ENCODE data around the gene KRT222.

Gene KRT222

GRCh38 chr17:40663252-40663651, 1.7 kb downstream of the KRT222 start:
- H3K4me3 ChIP-seq (ENCODE audit: low read depth, low read length), result no peak overlapping the region
- no peak for DNase-seq (ENCODE audit: low read depth)

DNA sequence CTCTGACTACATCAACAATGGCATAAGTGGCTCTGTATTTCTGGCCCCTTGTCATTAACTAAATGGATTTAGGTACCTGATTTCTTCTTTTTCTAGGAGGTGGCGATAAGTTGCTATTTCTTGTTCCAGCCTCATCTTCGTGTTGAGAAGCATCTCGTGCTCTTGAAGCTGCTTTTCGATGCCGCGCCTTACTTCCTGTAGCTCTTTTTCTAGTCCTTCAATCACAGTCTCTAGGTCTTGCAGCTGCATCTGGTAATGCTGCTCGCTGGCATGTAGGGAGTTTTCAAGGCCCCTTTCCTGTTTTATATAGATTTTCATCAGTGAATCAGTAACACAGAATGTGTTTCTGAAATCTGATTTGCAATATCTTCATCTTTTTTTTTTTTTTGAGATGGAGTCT, 5.1 kb downstream of the KRT222 start:
- no peak for DNase-seq (ENCODE audit: low read depth)
- H3K4me3 ChIP-seq (ENCODE audit: low read depth, low read length), result no peak overlapping the region

GRCh38 chr17:40658396-40658795, 6.6 kb downstream of the KRT222 start:
- DNase-seq (ENCODE audit: low read depth), result no peak

GRCh38 chr17:40651939-40652338, 13.0 kb downstream of the KRT222 start:
- H3K4me3 ChIP-seq (ENCODE audit: low read depth, low read length), result no peak overlapping the region
- no peak for DNase-seq (ENCODE audit: low read depth)

More at GRCh38 chr17:40658396-40658795, 6.6 kb downstream of the KRT222 start:
- H3K4me3 ChIP-seq (ENCODE audit: low read depth, low read length), result no peak overlapping the region

GRCh38 chr17:40648384-40648968, 16.5 kb downstream of the KRT222 start:
- H3K4me3 ChIP-seq (ENCODE audit: low read depth, low read length), result peak overlapping the region; percentile 87
- DNase-seq (ENCODE audit: low read depth), result no peak

DNA sequence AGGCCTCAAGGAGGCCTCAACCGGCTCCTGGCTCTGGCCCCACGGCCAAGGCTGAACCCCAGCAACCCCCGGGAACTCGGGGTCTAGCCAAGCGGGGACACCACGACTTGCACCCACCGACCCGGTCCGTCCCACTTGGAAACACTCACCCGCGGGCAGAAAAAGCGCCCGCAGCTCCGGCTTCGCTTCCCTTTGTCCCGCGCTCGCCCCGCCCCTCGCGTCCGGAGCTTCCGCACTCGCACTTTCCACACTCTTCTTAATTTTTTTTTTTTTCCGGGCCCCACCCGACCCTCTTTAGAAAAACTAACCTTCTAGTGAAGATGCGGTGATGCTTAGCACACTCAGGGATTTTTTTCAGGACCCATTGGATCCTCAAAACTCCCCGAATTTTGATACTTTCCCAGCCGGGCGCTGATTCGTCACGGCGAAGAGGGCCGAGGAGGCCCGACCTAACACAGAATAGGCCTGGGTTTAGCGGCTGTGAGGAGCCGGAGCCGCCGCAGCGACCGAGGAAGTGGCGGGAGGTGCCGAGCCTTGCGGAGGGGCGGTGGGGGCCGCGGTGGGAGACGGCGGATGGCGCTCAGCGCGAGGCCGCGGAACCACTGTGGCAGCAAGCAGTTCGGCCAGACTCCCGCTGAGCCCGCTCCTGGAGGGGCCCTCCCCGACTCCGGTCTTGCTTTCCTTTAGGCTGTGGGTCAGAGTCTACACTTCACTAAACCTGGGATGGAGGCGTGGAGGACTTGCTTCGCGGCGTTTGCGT, 17.2 kb downstream of the KRT222 start, which contains the start of gene SMARCE1:
Gene SMARCE1 (minus strand): TSS at position 195 of the 760 bp plus-strand sequence. CDS start 2,016 bp downstream, outside the sequence.
- DNase-seq (ENCODE audit: low read depth), result peak; percentile 36
- peak within 1 kb of the TSS; percentile 87 for H3K4me3 ChIP-seq (ENCODE audit: low read depth, low read length)

GRCh38 chr17:40646791-40647623, 18.0 kb downstream of the KRT222 start:
- peak; percentile 4 for DNase-seq (ENCODE audit: low read depth)
- peak overlapping the region; percentile 87 for H3K4me3 ChIP-seq (ENCODE audit: low read depth, low read length)

- no peak for DNase-seq (ENCODE audit: low read depth)
- H3K4me3 ChIP-seq (ENCODE audit: low read depth, low read length), result no peak overlapping the region
These were observed 19.0 kb downstream of the KRT222 start for GRCh38 chr17:40645943-40646342.

DNA sequence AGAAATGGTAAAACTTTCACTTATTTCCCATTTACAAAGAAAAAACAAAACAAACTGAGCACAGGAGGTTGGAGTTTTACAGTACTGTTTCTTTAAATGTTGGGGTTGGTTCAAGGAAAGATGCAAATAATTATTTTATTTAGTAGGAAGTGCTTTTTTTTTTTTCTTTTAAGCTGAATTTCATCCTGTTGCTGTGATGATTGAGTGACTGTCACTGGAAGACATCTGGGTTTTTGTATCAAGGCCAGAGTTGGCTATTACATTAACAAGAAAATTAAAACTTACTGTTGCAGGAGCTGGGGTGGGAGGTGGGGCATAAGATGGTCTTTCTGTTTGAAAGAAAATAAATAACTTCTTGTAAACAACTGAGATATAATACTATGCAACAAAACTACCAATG, 19.7 kb downstream of the KRT222 start:
- no peak for DNase-seq (ENCODE audit: low read depth)
- H3K4me3 ChIP-seq (ENCODE audit: low read depth, low read length), result no peak overlapping the region

GRCh38 chr17:40637931-40638330, 27.0 kb downstream of the KRT222 start:
- H3K4me3 ChIP-seq (ENCODE audit: low read depth, low read length), result no peak overlapping the region
- DNase-seq (ENCODE audit: low read depth), result no peak

DNA sequence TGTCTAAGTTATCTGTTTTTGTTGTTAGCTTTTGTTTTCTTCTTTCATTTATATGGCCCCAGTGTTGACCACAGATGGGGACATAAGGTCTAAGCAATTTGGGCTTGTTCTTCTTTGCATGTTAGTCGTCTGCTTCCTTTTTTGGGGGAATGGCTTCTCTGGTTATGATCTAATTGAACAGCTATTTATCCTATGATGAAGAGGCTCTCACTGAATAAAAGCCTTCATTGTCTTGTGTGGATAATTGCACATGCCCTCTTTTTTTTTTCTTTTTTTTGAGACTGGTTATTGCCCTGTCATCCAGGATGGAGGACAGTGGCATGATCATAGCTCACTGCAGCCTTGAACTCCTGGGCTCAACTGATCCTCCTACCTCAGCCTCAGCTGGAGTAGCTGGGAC, 31.1 kb downstream of the KRT222 start:
- H3K4me3 ChIP-seq (ENCODE audit: low read depth, low read length), result no peak overlapping the region
- no peak for DNase-seq (ENCODE audit: low read depth)

- DNase-seq (ENCODE audit: low read depth), result no peak
- H3K4me3 ChIP-seq (ENCODE audit: low read depth, low read length), result no peak overlapping the region
These were observed 32.8 kb downstream of the KRT222 start for GRCh38 chr17:40632216-40632615.

DNA sequence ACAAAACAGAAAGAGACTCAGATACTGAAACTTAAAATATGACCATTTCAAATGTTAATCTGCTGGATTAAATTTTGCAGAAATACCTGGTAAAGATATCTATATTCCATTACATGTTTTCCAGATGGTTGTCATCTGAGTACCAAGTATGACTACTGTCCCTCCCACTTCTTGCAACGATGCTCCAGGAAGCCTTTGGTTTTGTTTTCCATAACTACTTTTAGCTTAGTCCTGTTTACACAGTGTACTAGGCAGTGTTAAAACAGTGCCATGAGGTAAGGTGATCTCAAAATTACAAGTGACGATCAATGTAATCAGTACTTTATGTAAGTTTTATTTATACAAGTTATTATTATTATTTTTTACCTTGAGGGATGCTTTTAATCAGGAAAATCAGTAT, 35.1 kb downstream of the KRT222 start:
- no peak overlapping the region for H3K4me3 ChIP-seq (ENCODE audit: low read depth, low read length)
- DNase-seq (ENCODE audit: low read depth), result no peak

DNA sequence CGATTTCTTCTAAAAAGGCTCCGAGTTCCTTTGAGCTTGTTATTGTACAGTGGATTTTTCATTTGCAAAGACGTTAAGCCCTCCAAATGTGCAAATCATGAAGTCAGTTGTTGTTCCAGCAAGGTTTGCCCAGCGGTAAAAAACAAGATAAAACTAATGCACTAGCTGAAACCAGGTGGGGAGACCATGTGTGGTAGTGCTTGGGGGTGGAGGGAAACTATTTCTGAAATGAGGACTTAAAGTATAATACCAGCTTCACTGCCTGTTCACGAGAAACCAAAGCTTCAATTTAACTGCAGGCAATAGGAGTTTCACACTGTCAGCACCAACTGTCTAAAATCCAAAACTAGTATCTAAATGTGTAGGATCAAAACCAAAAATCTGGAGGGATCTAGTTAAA, 39.7 kb downstream of the KRT222 start:
- no peak for DNase-seq (ENCODE audit: low read depth)
- no peak overlapping the region for H3K4me3 ChIP-seq (ENCODE audit: low read depth, low read length)

DNA sequence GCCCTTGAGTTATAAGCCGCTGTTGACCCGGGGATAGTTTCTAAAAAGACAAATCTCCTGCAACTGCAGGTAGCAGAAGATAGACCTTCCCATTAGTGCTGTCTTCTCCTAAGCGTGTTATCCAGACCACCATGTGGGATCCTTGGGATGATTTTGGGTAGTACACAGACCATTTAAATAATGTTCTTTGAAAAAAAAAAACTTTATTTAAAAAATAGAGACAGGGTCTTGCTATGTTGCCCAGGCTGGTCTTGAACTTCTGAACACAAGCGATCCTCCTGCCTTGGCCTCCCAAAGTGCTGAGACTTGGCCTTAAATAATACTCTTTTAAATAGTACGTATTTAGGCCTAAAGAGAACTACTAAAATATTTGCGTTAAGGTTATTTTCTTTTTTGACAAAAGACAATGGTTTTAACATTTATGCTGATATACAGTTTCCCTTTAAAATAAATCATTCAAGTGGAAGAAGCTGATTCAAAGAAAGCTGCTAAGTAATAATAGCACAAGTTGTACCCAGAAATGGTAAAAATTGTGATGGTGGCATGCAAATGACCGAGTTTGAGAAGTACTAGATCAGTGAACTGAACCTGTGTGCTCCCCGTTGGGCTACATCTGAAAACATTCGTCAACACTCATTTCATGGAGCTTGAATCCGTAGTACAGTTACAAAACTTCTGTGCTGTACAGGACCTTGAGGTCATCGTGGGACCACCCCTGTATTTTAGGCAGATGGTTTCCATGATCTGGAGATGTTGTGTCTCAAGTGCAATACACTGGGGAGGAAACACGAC, 41.4 kb downstream of the KRT222 start:
- no peak for DNase-seq (ENCODE audit: low read depth)
- H3K4me3 ChIP-seq (ENCODE audit: low read depth, low read length), result no peak overlapping the region

- H3K4me3 ChIP-seq (ENCODE audit: low read depth, low read length), result no peak overlapping the region
- DNase-seq (ENCODE audit: low read depth), result no peak
These were observed 42.5 kb downstream of the KRT222 start for GRCh38 chr17:40622509-40622928.

DNA sequence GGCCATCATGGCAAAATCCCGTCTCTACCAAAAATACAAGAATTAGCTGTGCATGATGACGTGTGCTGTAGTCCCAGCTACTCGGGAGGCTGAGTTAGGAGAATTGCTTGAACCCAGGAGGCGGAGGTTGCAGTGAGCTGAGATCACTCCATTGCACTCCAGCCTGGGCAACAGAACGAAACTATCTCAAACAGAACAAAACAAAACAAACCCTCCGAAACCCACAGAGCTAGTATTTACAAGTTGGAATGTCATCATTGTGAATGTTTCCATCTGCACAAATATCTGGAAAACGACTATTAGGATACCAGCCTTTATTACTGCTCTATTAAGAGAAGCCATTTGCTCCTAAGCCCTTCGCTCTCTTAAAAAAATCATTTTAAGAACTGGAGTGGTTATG, 43.4 kb downstream of the KRT222 start:
- no peak for DNase-seq (ENCODE audit: low read depth)
- H3K4me3 ChIP-seq (ENCODE audit: low read depth, low read length), result no peak overlapping the region

- DNase-seq (ENCODE audit: low read depth), result no peak
- H3K4me3 ChIP-seq (ENCODE audit: low read depth, low read length), result no peak overlapping the region
These were observed 44.0 kb downstream of the KRT222 start for GRCh38 chr17:40621019-40621418.
